ENCODE measurements around the gene GMDS. TPM values are rescaled to one million over a fixed set of nuclear protein-coding genes. Genes with fewer than 3 reads are reported as not detected.

GMDS gene
- total RNA-seq, 5 donors from 2014 or later (not counting 1 experiment from before 2014, with no cell fraction given): 12.9 to 21.5 (median 14.6) TPM

DNA sequence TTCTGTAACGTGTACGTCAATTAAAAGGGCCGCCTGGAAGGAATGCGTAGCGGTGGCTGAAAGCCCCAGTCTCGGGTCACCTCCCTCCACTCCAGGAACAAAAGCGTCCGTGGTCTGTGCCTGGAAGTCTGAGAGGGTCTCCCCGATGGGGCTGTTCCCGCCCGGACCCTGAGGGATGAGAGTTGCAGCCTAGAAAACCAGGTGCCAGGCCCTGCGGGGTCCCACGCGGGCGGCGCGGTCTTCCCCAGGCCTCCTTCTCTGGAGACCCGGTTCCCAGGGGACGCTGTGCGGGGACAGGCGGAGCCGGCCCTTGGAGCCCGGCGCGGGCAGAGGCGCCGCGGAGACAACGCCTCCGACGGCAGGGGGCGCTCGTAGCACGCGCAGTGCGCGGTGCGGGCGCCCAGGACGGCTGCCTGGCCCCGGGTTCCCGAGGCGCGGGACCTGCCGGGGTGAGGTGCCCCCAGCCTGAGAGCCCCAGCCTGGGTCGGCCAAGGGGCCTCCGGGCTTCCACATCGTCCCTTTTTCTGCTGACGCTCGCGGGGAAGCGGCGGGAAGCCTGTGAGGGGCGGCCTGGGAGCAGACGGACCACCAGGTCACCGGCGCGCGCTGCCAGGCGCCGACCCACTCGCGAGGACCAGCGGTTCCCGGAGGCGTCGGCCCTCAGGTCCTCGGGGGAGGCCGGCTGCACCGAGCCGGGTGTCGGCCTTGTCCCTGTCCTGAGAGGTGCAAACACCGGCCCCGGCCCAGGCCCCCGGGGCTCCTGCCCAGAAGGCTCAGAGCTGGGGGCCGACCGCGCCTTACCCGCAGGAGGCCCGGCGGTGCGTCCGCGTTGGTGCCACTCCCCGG, 641.0 kb downstream of the GMDS start:
- ChIA-PET POLR2A (no interaction called here), CTCF (interaction anchor here in 1 of 2 donors (0.9 kb wide), 1 partner anchor 8 kb away, joined by 3 read pairs; no protein-coding TSS in a partner anchor)
- peak in 32 of 35 experiments; percentile 25 to 81 (median 50) for DNase-seq
- peak; percentile 77 to 83 (median 82) for ATAC-seq (replicated peaks in 1 of 4)
- Histone ChIP-seq H3K27ac (ENCODE audit: low read length) (no peak overlapping the region), H3K9me3 (no peaks in the 10 kb centered on the region), H3K27me3 (replicated peaks in 1 of 2; ENCODE audit: control insufficient read depth in 2 of 2, extremely low read depth in 1 of 2, insufficient read depth in 2 of 2, low read length in 1 of 2) (peaks cover 8 to 83% of the 10 kb centered on the region in 2 experiments), H3K36me3 (ENCODE audit: control insufficient read depth in 2 of 2, extremely low read depth in 1 of 2, insufficient read depth in 1 of 2, low read length in 1 of 2) (no peaks in the 10 kb centered on the region), H3K4me1 (ENCODE audit: control insufficient read depth in 1 of 2, extremely low read depth in 1 of 2, insufficient read depth in 2 of 2, low read length in 2 of 2) (peaks cover 9 to 52% of the 10 kb centered on the region in 2 experiments), H3K4me3 (ENCODE audit: control insufficient read depth in 1 of 2, extremely low read depth in 1 of 2, low read length in 1 of 2) (peak overlapping the region; percentile 12 to 60)
- Mint-ChIP-seq H3K36me3 (no peaks in the 10 kb centered on the region), H3K4me3 (peak overlapping the region in 1 of 3 donors; percentile 27), H3K27me3 (peaks cover 75 to 79% of the 10 kb centered on the region in 2 donors), H3K27ac (no peak overlapping the region), H3K9me3 (no peaks in the 10 kb centered on the region), H3K4me1 (peaks cover 37 to 40% (median 37%) of the 10 kb centered on the region in 3 donors)
- 2% methylated on average over 80 of the region's 85 CpGs for WGBS (ENCODE audit: insufficient coverage)

DNA sequence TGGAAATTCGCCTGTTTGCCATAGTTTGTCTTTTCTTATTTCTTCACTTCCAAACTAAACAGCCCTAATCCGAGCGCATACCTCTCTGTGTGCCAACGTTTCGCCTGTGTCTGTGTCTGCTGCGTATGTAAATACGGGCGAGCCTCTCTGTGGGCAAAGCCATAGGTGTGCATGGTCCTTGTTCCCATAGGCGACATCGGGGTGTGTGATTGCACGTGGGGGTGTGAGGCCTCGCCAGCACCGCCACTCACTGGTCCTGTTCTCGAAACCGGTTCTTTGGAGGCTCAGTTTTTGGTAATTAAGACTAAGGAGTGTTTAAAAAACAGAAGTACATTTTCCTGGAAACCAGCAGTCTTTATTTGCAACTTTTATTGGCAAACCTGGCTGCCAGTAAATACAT, 641.7 kb downstream of the GMDS start:
- 80% methylated on average over 14 of the region's 15 CpGs for WGBS (ENCODE audit: insufficient coverage)
- no peak overlapping the region for H3K27ac Mint-ChIP-seq
- no peak overlapping the region for H3K4me3 ChIP-seq (ENCODE audit: control insufficient read depth in 1 of 2, extremely low read depth in 1 of 2, low read length in 1 of 2)

GRCh38 chr6:1602049-1602713, 643.2 kb downstream of the GMDS start:
- Mint-ChIP-seq H3K36me3 (no peaks in the 10 kb centered on the region), H3K4me1 (peaks cover 19 to 22% (median 21%) of the 10 kb centered on the region in 3 donors), H3K27ac (no peak overlapping the region), H3K9me3 (no peaks in the 10 kb centered on the region), H3K27me3 (peaks cover 77 to 81% of the 10 kb centered on the region in 2 donors), H3K4me3 (no peak overlapping the region)
- 98% methylated on average over 5 of the region's 10 CpGs for WGBS (ENCODE audit: insufficient coverage)
- CTCF ChIA-PET: interaction anchor here (0.5 to 1.5 kb wide), 3 partner anchors 752 to 1032 kb away, joined by 3 to 4 read pairs (median 4); no protein-coding TSS in a partner anchor
- Histone ChIP-seq H3K27me3 (replicated peaks in 1 of 2; ENCODE audit: control insufficient read depth in 2 of 2, extremely low read depth in 1 of 2, insufficient read depth in 2 of 2, low read length in 1 of 2) (peaks cover 8 to 80% of the 10 kb centered on the region in 2 experiments), H3K27ac (ENCODE audit: low read length) (no peak overlapping the region), H3K36me3 (ENCODE audit: control insufficient read depth in 2 of 2, extremely low read depth in 1 of 2, insufficient read depth in 1 of 2, low read length in 1 of 2) (no peaks in the 10 kb centered on the region), H3K4me1 (ENCODE audit: control insufficient read depth in 1 of 2, extremely low read depth in 1 of 2, insufficient read depth in 2 of 2, low read length in 2 of 2) (peaks cover 0 to 32% of the 10 kb centered on the region in 2 experiments), H3K4me3 (ENCODE audit: control insufficient read depth in 1 of 2, extremely low read depth in 1 of 2, low read length in 1 of 2) (no peak overlapping the region), H3K9me3 (no peaks in the 10 kb centered on the region)
- ATAC-seq (replicated peaks in 1 of 4) (no peak), DNase-seq (no peak)
- POLR2A ChIA-PET: no interaction called here

More for the DNA sequence above, 641.7 kb downstream of the GMDS start:
- DNase-seq (no peak), ATAC-seq (replicated peaks in 1 of 4) (no peak)
- H3K27ac ChIP-seq (ENCODE audit: low read length): no peak overlapping the region
- no peaks in the 10 kb centered on the region for H3K36me3 ChIP-seq (ENCODE audit: control insufficient read depth in 2 of 2, extremely low read depth in 1 of 2, insufficient read depth in 1 of 2, low read length in 1 of 2)
- H3K9me3 ChIP-seq: no peaks in the 10 kb centered on the region
- peaks cover 8 to 46% of the 10 kb centered on the region in 2 experiments for H3K4me1 ChIP-seq (ENCODE audit: control insufficient read depth in 1 of 2, extremely low read depth in 1 of 2, insufficient read depth in 2 of 2, low read length in 2 of 2)
- ChIA-PET CTCF (interaction anchor here (0.9 to 1.5 kb wide), 4 partner anchors 500 to 1030 kb away, joined by 3 to 4 read pairs (median 4); no protein-coding TSS in a partner anchor), POLR2A (no interaction called here)
- Mint-ChIP-seq H3K36me3 (no peaks in the 10 kb centered on the region), H3K4me3 (peak overlapping the region in 1 of 3 donors; percentile 27), H3K27me3 (peaks cover 76 to 81% of the 10 kb centered on the region in 2 donors), H3K4me1 (peaks cover 35 to 37% (median 37%) of the 10 kb centered on the region in 3 donors), H3K9me3 (no peaks in the 10 kb centered on the region)
- peaks cover 8 to 84% of the 10 kb centered on the region in 2 experiments for H3K27me3 ChIP-seq (replicated peaks in 1 of 2; ENCODE audit: control insufficient read depth in 2 of 2, extremely low read depth in 1 of 2, insufficient read depth in 2 of 2, low read length in 1 of 2)

- no peak for ATAC-seq (replicated peaks in 1 of 4)
- DNase-seq: no peak
- POLR2A ChIA-PET: no interaction called here
- H3K4me1 Mint-ChIP-seq: peaks cover 12 to 14% (median 14%) of the 10 kb centered on the region in 3 donors
- H3K27me3 Mint-ChIP-seq: peaks cover 77 to 80% of the 10 kb centered on the region in 2 donors
- no peak overlapping the region for H3K4me3 Mint-ChIP-seq
- H3K27ac Mint-ChIP-seq: no peak overlapping the region
- no peaks in the 10 kb centered on the region for H3K9me3 ChIP-seq
- CTCF ChIA-PET: no interaction called here
- peaks cover 8 to 76% of the 10 kb centered on the region in 2 experiments for H3K27me3 ChIP-seq (replicated peaks in 1 of 2; ENCODE audit: control insufficient read depth in 2 of 2, extremely low read depth in 1 of 2, insufficient read depth in 2 of 2, low read length in 1 of 2)
- H3K36me3 ChIP-seq (ENCODE audit: control insufficient read depth in 2 of 2, extremely low read depth in 1 of 2, insufficient read depth in 1 of 2, low read length in 1 of 2): no peaks in the 10 kb centered on the region
- peaks cover 0 to 24% of the 10 kb centered on the region in 2 experiments for H3K4me1 ChIP-seq (ENCODE audit: control insufficient read depth in 1 of 2, extremely low read depth in 1 of 2, insufficient read depth in 2 of 2, low read length in 2 of 2)
- no peak overlapping the region for H3K27ac ChIP-seq (ENCODE audit: low read length)
- WGBS (ENCODE audit: insufficient coverage): 28% methylated on average over 37 of the region's 60 CpGs
- no peak overlapping the region for H3K4me3 ChIP-seq (ENCODE audit: control insufficient read depth in 1 of 2, extremely low read depth in 1 of 2, low read length in 1 of 2)
- H3K36me3 Mint-ChIP-seq: no peaks in the 10 kb centered on the region
- H3K9me3 Mint-ChIP-seq: no peaks in the 10 kb centered on the region
These were observed 644.0 kb downstream of the GMDS start for GRCh38 chr6:1601158-1602048.

- CTCF ChIA-PET: interaction anchor here in 1 of 2 donors (1.1 kb wide), 1 partner anchor 1034 kb away, joined by 3 read pairs; no protein-coding TSS in a partner anchor
- H3K36me3 Mint-ChIP-seq: no peaks in the 10 kb centered on the region
- Histone ChIP-seq H3K4me1 (ENCODE audit: control insufficient read depth in 1 of 2, extremely low read depth in 1 of 2, insufficient read depth in 2 of 2, low read length in 2 of 2) (peaks cover 0 to 25% of the 10 kb centered on the region in 2 experiments), H3K27me3 (replicated peaks in 1 of 2; ENCODE audit: control insufficient read depth in 2 of 2, extremely low read depth in 1 of 2, insufficient read depth in 2 of 2, low read length in 1 of 2) (peaks cover 8 to 76% of the 10 kb centered on the region in 2 experiments), H3K27ac (ENCODE audit: low read length) (no peak overlapping the region), H3K9me3 (no peaks in the 10 kb centered on the region), H3K4me3 (ENCODE audit: control insufficient read depth in 1 of 2, extremely low read depth in 1 of 2, low read length in 1 of 2) (no peak overlapping the region), H3K36me3 (ENCODE audit: control insufficient read depth in 2 of 2, extremely low read depth in 1 of 2, insufficient read depth in 1 of 2, low read length in 1 of 2) (no peaks in the 10 kb centered on the region)
- ATAC-seq (replicated peaks in 1 of 4) (no peak), DNase-seq (no peak)
- H3K27me3 Mint-ChIP-seq: peaks cover 74 to 79% of the 10 kb centered on the region in 2 donors
- H3K4me1 Mint-ChIP-seq: peaks cover 10 to 12% (median 11%) of the 10 kb centered on the region in 3 donors
- H3K27ac Mint-ChIP-seq: no peak overlapping the region
- POLR2A ChIA-PET: no interaction called here
- WGBS (ENCODE audit: insufficient coverage): 88% methylated on average over 10 of the region's 15 CpGs
- no peaks in the 10 kb centered on the region for H3K9me3 Mint-ChIP-seq
- no peak overlapping the region for H3K4me3 Mint-ChIP-seq
These were observed 644.6 kb downstream of the GMDS start for GRCh38 chr6:1600764-1601157.

Measured in T-cell (primary cell).